ENCODE data around the gene MIOS. TPM values are rescaled to one million over a fixed set of nuclear protein-coding genes. Genes with fewer than 3 reads are reported as not detected.

The MIOS gene
- total and polyA plus RNA-seq, 2 of the 4 experiments (the other 2 are of a cell fraction), result 10.6 to 32.4 TPM

GRCh38 chr7:7595451-7595850, 28.8 kb downstream of the MIOS start:
- TF ChIP-seq ELK1 (IDR thresholded peaks at IDR 0.05; ENCODE audit: borderline replicate concordance, low read depth, low read length), result no peak
- TF ChIP-seq, protein P1, sequence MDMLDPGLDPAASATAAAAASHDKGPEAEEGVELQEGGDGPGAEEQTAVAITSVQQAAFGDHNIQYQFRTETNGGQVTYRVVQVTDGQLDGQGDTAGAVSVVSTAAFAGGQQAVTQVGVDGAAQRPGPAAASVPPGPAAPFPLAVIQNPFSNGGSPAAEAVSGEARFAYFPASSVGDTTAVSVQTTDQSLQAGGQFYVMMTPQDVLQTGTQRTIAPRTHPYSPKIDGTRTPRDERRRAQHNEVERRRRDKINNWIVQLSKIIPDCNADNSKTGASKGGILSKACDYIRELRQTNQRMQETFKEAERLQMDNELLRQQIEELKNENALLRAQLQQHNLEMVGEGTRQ (IDR thresholded peaks at IDR 0.05; ENCODE audit: low read depth, low read length), result no peak
- no peak for TF ChIP-seq MXI1 (IDR thresholded peaks at IDR 0.05; ENCODE audit: borderline replicate concordance, low read depth, low read length)
- peak; percentile 58 for TF ChIP-seq RAD21 (IDR thresholded peaks at IDR 0.05; ENCODE audit: low read length)
- TF ChIP-seq POLR2A (IDR thresholded peaks at IDR 0.05; ENCODE audit: low read depth, low read length), result no peak
- no peak for TF ChIP-seq NFE2L2 (IDR thresholded peaks at IDR 0.05; ENCODE audit: low read depth, low read length)
- TF ChIP-seq CEBPB (IDR thresholded peaks at IDR 0.05; ENCODE audit: low read depth, low read length), result no peak
- no peak for TF ChIP-seq RFX5 (IDR thresholded peaks at IDR 0.05; ENCODE audit: low read depth, low read length)
- TF ChIP-seq MAZ (IDR thresholded peaks at IDR 0.05; ENCODE audit: borderline replicate concordance, low read depth, low read length), result no peak
- TF ChIP-seq CHD1 (IDR thresholded peaks at IDR 0.05; ENCODE audit: low read depth, low read length), result no peak
- no peak for TF ChIP-seq RCOR1 (IDR thresholded peaks at IDR 0.05; ENCODE audit: insufficient replicate concordance, low read length)
- no peak for TF ChIP-seq BHLHE40 (IDR thresholded peaks at IDR 0.05; ENCODE audit: low read depth, low read length)
- no peak for TF ChIP-seq FOS (IDR thresholded peaks at IDR 0.05; ENCODE audit: low read depth, low read length)
- TF ChIP-seq CTCF (conservative IDR thresholded peaks at IDR 0.05; ENCODE audit: low read depth, low read length), result peak; percentile 50
- TF ChIP-seq SMC3 (IDR thresholded peaks at IDR 0.05; ENCODE audit: low read depth, low read length), result peak; percentile 52; the same call in 1 of the 2 replicates
- no peak for TF ChIP-seq MAFK (IDR thresholded peaks at IDR 0.05; ENCODE audit: low read depth, low read length)
- H4K8ac ChIP-seq (ENCODE audit: low read depth in 2 of 2, low read length in 2 of 2), result no peak overlapping the region
- no peak overlapping the region for H3K14ac ChIP-seq (replicated peaks; ENCODE audit: low read depth, low read length)
- no peak overlapping the region for H3K23ac ChIP-seq (ENCODE audit: low read depth, low read length)
- no peak overlapping the region for H3K18ac ChIP-seq (ENCODE audit: low read depth, low read length)
- H2AFZ ChIP-seq (replicated peaks; ENCODE audit: low read length, poor library complexity), result no peak overlapping the region
- H3K4me3 ChIP-seq (ENCODE audit: insufficient read depth, low read depth, low read length), result no peak overlapping the region
- POLR2A ChIA-PET (ENCODE audit: unreplicated experiment), result no interaction called here
- no peak overlapping the region for H2BK120ac ChIP-seq (ENCODE audit: low read depth, low read length)
- H3K36me3 ChIP-seq (ENCODE audit: control insufficient read depth, insufficient read depth, low read length), result peaks cover 8% of the 10 kb centered on the region; the same call in 1 of the 2 replicates
- no peak overlapping the region for H3K4ac ChIP-seq (ENCODE audit: low read depth, low read length)
- dilution Hi-C loops (cut with HindIII; ENCODE audit: low sequenced_read_pairs, unreplicated experiment) (no loop called here), in situ Hi-C loops (cut with MboI; ENCODE audit: low sequenced_read_pairs) (no loop called here), intact Hi-C loops (cut with micrococcal nuclease) (loop anchor here (1.0 to 10.0 kb wide), 4 partner anchors 167 to 699 kb away; no protein-coding TSS in a partner anchor)
- H4K91ac ChIP-seq (ENCODE audit: insufficient read depth, low read depth, low read length), result no peak overlapping the region
- H4K5ac ChIP-seq (ENCODE audit: low read depth, low read length), result no peak overlapping the region
- no peak overlapping the region for H3K27ac ChIP-seq (ENCODE audit: insufficient read depth, low read length)
- no peak overlapping the region for H2BK15ac ChIP-seq (ENCODE audit: low read depth, low read length)
- H3K79me1 ChIP-seq (ENCODE audit: low read depth in 1 of 2, low read length in 2 of 2), result no peaks in the 10 kb centered on the region
- no peaks in the 10 kb centered on the region for H3K9me3 ChIP-seq (ENCODE audit: control insufficient read depth, insufficient read depth, low read length)
- no peaks in the 10 kb centered on the region for H3K27me3 ChIP-seq (ENCODE audit: control insufficient read depth, insufficient read depth, low read length)
- peak; percentile 65; the same call in 1 of the 2 replicates for ATAC-seq (ENCODE audit: low read depth)
- CTCF ChIA-PET, result interaction anchor here (0.9 to 1.3 kb wide), 4 partner anchors 9 to 170 kb away, joined by 3 to 4 read pairs (median 3); no protein-coding TSS in a partner anchor
- H3K9me1 ChIP-seq (ENCODE audit: insufficient read depth, low read length), result no peaks in the 10 kb centered on the region
- H2BK20ac ChIP-seq (ENCODE audit: low read depth, low read length), result no peak overlapping the region
- no peak overlapping the region for H2BK5ac ChIP-seq (ENCODE audit: low read depth, low read length, poor library complexity, severe bottlenecking)
- H3K4me2 ChIP-seq (ENCODE audit: low read depth, low read length), result no peak overlapping the region
- H4K20me1 ChIP-seq (ENCODE audit: insufficient read depth, low read length), result no peaks in the 10 kb centered on the region
- H3K56ac ChIP-seq (ENCODE audit: extremely low read depth, insufficient read depth, low read length), result no peak overlapping the region
- H2AK9ac ChIP-seq (replicated peaks; ENCODE audit: low read depth, low read length, poor library complexity), result no peak overlapping the region
- H3K9ac ChIP-seq (ENCODE audit: low read depth, low read length), result no peak overlapping the region
- no peak overlapping the region for H2AK5ac ChIP-seq (ENCODE audit: low read depth, low read length)
- BruUV-seq (replicated peaks), result no TSS peak
- peak; percentile 33 for DNase-seq
- H3K4me1 ChIP-seq (ENCODE audit: control insufficient read depth, insufficient read depth, low read length), result no peaks in the 10 kb centered on the region
- no CpG with 5 or more reads among the region's 1 CpG for WGBS, 2 experiments (ENCODE audit: extremely low coverage in 2 of 2, insufficient read length in 1 of 2)
